Tibial nerve (tissue), 4 donors: Measurements from ENCODE around the gene DCAF6. TPM values are rescaled to one million over a fixed set of nuclear protein-coding genes. Genes with fewer than 3 reads are reported as not detected.

Source experiments
- DNase-seq, 2 donors: peaks; one replicate each; pipeline ENCODE4 v3.0.0-alpha.2; 2019; ENCODE audit warnings: low spot score in 2 of 2
- H3K27ac ChIP-seq, 4 donors: fragments of 200-600 bp; sonication (generic) in 3 of 4; one replicate each; pipeline ENCODE4 v1.5.1; 2017 to 2019; ENCODE audit warnings: mild to moderate bottlenecking in 1 of 4
- H3K27me3 ChIP-seq, 2 donors: fragments of 200-600 bp; sonication (generic) in 1 of 2; one replicate each; pipeline versions ENCODE4 v1.5.1 to v1.6.0; 2017 to 2019
- H3K36me3 ChIP-seq, 3 donors: fragments of 200-600 bp; sonication (generic); one replicate each; pipeline ENCODE4 v1.5.1; 2018 to 2019
- H3K4me1 ChIP-seq, 4 donors: fragments of 200-600 bp; sonication (generic) in 3 of 4; one replicate each; pipeline ENCODE4 v1.5.1; 2017 to 2019
- H3K4me3 ChIP-seq, 4 donors: fragments of 200-600 bp; sonication (generic) in 3 of 4; one replicate each; pipeline ENCODE4 v1.5.1; 2017 to 2019; ENCODE audit warnings: mild to moderate bottlenecking in 1 of 4, moderate library complexity in 1 of 4
- H3K9me3 ChIP-seq, 4 donors: fragments of 200-600 bp; sonication (generic) in 3 of 4; one replicate each; pipeline ENCODE4 v1.5.1; 2017 to 2019
- EP300 ChIP-seq, 2 donors: sonication (generic); formaldehyde crosslinking; IDR thresholded peaks; one replicate each; pipeline ENCODE4 v1.6.1; 2017; ENCODE audit warnings: antibody characterized with exemption in 2 of 2, mild to moderate bottlenecking in 1 of 2
- POLR2A ChIP-seq, 2 donors: fragments of 450-650 bp; IDR thresholded peaks; one replicate each; pipeline ENCODE4 v1.6.1; 2017; ENCODE audit warnings: antibody characterized with exemption in 2 of 2, mild to moderate bottlenecking in 2 of 2, moderate library complexity in 2 of 2
- WGBS, 2 donors: methylation state at CpG; one replicate each; pipeline ENCODE4 v1.1.5; 2018; 5-methylcytosine and 5-hydroxymethylcytosine counted together
- total RNA-seq, 4 donors: library from RNA; depleted of rRNA; stranded (reverse); fragments of >200 nt; gene quantifications; one replicate each; pipeline ENCODE4 v1.1.0, GENCODE V29; 2016
- TF ChIP-seq, protein P1 (sequence below), 5 experiments: fragments of 200-600 bp in 3 of 5; fragments of 450-650 bp in 2 of 5; sonication (generic) in 3 of 5; IDR thresholded peaks; one replicate each; pipeline ENCODE4 v1.5.1; 2016 to 2019; ENCODE audit warnings: antibody characterized with exemption in 5 of 5, mild to moderate bottlenecking in 3 of 5, moderate library complexity in 2 of 5

The DCAF6 gene
- total RNA-seq, 4 donors from 2014 or later, result 75.7 to 118 (median 77.4) TPM

DNA sequence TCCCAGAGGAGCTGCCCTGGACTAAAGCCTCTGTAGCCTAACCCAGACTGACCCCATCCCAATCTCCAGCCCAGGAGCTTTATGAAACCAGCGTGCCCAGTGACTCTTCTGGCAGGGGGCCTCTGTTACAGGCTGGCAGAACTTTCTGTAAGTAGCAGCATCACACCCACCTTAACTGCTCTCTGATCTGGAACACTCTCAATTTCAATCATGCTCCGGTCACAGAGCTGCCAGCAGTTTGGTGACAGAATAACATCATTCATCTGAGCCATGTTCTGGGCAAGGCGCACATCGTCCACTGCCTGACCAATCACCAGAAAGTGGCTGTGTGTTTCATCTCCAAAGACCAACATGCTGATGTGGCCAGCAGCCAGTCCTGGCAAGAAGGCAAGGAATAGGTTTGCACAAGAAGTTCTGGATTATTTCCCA is 37.2 kb upstream of the DCAF6 start:
- Histone ChIP-seq H3K27me3 (no peaks in the 10 kb centered on the region), H3K4me1 (no peaks in the 10 kb centered on the region), H3K27ac (no peak overlapping the region), H3K9me3 (no peaks in the 10 kb centered on the region), H3K36me3 (no peaks in the 10 kb centered on the region), H3K4me3 (no peak overlapping the region)
- 69 to 78% methylated on average over 4 of the region's 4 CpGs for WGBS, 2 donors
- TF ChIP-seq EP300 (IDR thresholded peaks at IDR 0.05), result no peak
- TF ChIP-seq, protein P1, sequence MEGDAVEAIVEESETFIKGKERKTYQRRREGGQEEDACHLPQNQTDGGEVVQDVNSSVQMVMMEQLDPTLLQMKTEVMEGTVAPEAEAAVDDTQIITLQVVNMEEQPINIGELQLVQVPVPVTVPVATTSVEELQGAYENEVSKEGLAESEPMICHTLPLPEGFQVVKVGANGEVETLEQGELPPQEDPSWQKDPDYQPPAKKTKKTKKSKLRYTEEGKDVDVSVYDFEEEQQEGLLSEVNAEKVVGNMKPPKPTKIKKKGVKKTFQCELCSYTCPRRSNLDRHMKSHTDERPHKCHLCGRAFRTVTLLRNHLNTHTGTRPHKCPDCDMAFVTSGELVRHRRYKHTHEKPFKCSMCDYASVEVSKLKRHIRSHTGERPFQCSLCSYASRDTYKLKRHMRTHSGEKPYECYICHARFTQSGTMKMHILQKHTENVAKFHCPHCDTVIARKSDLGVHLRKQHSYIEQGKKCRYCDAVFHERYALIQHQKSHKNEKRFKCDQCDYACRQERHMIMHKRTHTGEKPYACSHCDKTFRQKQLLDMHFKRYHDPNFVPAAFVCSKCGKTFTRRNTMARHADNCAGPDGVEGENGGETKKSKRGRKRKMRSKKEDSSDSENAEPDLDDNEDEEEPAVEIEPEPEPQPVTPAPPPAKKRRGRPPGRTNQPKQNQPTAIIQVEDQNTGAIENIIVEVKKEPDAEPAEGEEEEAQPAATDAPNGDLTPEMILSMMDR (IDR thresholded peaks at IDR 0.05), result no peak
- TF ChIP-seq POLR2A (IDR thresholded peaks at IDR 0.05), result no peak
- DNase-seq, result peak in 1 of 2 donors; percentile 21

- no peaks in the 10 kb centered on the region for H3K4me1 ChIP-seq
- no peaks in the 10 kb centered on the region for H3K9me3 ChIP-seq
- no peak for DNase-seq
- no peak overlapping the region for H3K4me3 ChIP-seq
- TF ChIP-seq, protein P1 (IDR thresholded peaks at IDR 0.05), result no peak
- TF ChIP-seq POLR2A (IDR thresholded peaks at IDR 0.05), result no peak
- no peak for TF ChIP-seq EP300 (IDR thresholded peaks at IDR 0.05)
- no peaks in the 10 kb centered on the region for H3K27me3 ChIP-seq
- H3K27ac ChIP-seq, result no peak overlapping the region
- H3K36me3 ChIP-seq, result no peaks in the 10 kb centered on the region
- 89 to 90% methylated on average over 4 of the region's 4 CpGs for WGBS, 2 donors
Measured at GRCh38 chr1:167900907-167901306, 35.6 kb upstream of the DCAF6 start.

GRCh38 chr1:167904652-167905130 is 31.8 kb upstream of the DCAF6 start:
- Histone ChIP-seq H3K4me1 (no peaks in the 10 kb centered on the region), H3K9me3 (peaks cover 0 to 2% (median 0%) of the 10 kb centered on the region in 4 donors), H3K36me3 (no peaks in the 10 kb centered on the region), H3K4me3 (no peak overlapping the region), H3K27ac (no peak overlapping the region), H3K27me3 (no peaks in the 10 kb centered on the region)
- TF ChIP-seq, protein P1 (IDR thresholded peaks at IDR 0.05), result no peak
- TF ChIP-seq POLR2A (IDR thresholded peaks at IDR 0.05), result no peak
- TF ChIP-seq EP300 (IDR thresholded peaks at IDR 0.05), result no peak
- no peak for DNase-seq
- 47 to 64% methylated on average over 4 of the region's 4 CpGs for WGBS, 2 donors

DNA sequence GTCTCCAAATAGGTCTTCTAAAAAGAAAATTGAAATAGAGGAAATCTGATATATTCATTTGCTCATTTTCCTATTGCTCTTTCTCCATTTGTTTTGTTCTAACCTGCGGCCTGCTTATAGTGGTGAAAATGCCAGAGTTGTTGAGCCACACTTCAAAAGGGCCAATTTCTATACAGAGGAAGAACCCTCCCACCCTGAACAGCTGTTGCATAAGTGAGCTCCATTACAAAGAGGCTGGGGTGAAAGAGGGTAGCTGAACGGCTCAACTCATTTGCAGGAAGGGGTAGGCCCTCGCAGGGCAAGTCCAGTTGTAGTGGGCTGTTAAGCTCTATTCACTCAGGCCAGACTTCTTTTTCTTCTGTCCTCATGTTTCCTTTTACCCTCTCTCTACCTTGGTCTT is 31.3 kb upstream of the DCAF6 start:
- Histone ChIP-seq H3K4me1 (no peaks in the 10 kb centered on the region), H3K36me3 (no peaks in the 10 kb centered on the region), H3K27ac (no peak overlapping the region), H3K27me3 (no peaks in the 10 kb centered on the region), H3K9me3 (peaks cover 0 to 5% (median 0%) of the 10 kb centered on the region in 4 donors), H3K4me3 (no peak overlapping the region)
- 54 to 61% methylated on average over 3 of the region's 3 CpGs for WGBS, 2 donors
- no peak for DNase-seq
- TF ChIP-seq EP300 (IDR thresholded peaks at IDR 0.05) (no peak), POLR2A (IDR thresholded peaks at IDR 0.05) (no peak)
- TF ChIP-seq, protein P1 (IDR thresholded peaks at IDR 0.05), result no peak

GRCh38 chr1:167905671-167906070 is 30.8 kb upstream of the DCAF6 start:
- H3K4me1 ChIP-seq, result no peaks in the 10 kb centered on the region
- TF ChIP-seq, protein P1 (IDR thresholded peaks at IDR 0.05), result no peak
- TF ChIP-seq EP300 (IDR thresholded peaks at IDR 0.05) (no peak), POLR2A (IDR thresholded peaks at IDR 0.05) (no peak)
- H3K4me3 ChIP-seq, result no peak overlapping the region
- H3K27me3 ChIP-seq, result no peaks in the 10 kb centered on the region
- H3K27ac ChIP-seq, result no peak overlapping the region
- H3K36me3 ChIP-seq, result no peaks in the 10 kb centered on the region
- DNase-seq, result no peak
- H3K9me3 ChIP-seq, result peaks cover 0 to 5% (median 0%) of the 10 kb centered on the region in 4 donors
